Measurements from ENCODE around the gene VWA8. TPM values are rescaled to one million over a fixed set of nuclear protein-coding genes. Genes with fewer than 3 reads are reported as not detected.

Gene VWA8
- polyA plus RNA-seq, 3 donors: 2.0 to 4.4 (median 3.4) TPM

- H3K9ac ChIP-seq (ENCODE audit: insufficient read depth, low read length, poor library complexity, severe bottlenecking): no peak overlapping the region
- no peaks in the 10 kb centered on the region for H3K9me3 ChIP-seq (replicated peaks in 1 of 2; ENCODE audit: control insufficient read depth in 1 of 2, insufficient read depth in 1 of 2, low read length in 2 of 2)
- H4K20me1 ChIP-seq (ENCODE audit: insufficient read depth, low read length): no peaks in the 10 kb centered on the region
- Mint-ChIP-seq H3K4me1 (peaks cover 2% of the 10 kb centered on the region), H3K4me3 (no peak overlapping the region), H3K27ac (peak overlapping the region in 1 of 7 donors; percentile 14), H3K27me3 (ENCODE audit: low read depth in 3 of 3) (peaks cover 0 to 3% (median 0%) of the 10 kb centered on the region in 3 donors), H3K9me3 (peaks cover 2 to 10% (median 6%) of the 10 kb centered on the region in 7 donors), H3K36me3 (peaks cover 9 to 11% of the 10 kb centered on the region in 2 donors)
- no CpG with 5 or more reads among the region's 2 CpGs for WGBS (ENCODE audit: insufficient coverage)
- H3K4me2 ChIP-seq (replicated peaks; ENCODE audit: extremely low read depth, low read length, poor library complexity, severe bottlenecking): no peak overlapping the region
- DNase-seq: no peak
- no peaks in the 10 kb centered on the region for H3K79me2 ChIP-seq (ENCODE audit: insufficient read depth, low read length)
- no peaks in the 10 kb centered on the region for H3K4me1 ChIP-seq (ENCODE audit: control insufficient read depth in 1 of 2, insufficient read depth in 2 of 2, low read length in 2 of 2)
- peaks cover 0 to 9% of the 10 kb centered on the region in 2 donors for H3K36me3 ChIP-seq (replicated peaks in 1 of 2; ENCODE audit: control insufficient read depth in 1 of 2, insufficient read depth in 2 of 2, low read length in 2 of 2)
- no peak overlapping the region for H2AFZ ChIP-seq (ENCODE audit: insufficient read depth, low read depth, low read length, poor library complexity, severe bottlenecking)
- intact Hi-C loops (cut with micrococcal nuclease): no loop called here
- TF ChIP-seq CTCF (IDR thresholded peaks at IDR 0.05): no peak
- H3K27ac ChIP-seq (ENCODE audit: low read depth in 1 of 2, low read length in 2 of 2): no peak overlapping the region
- H3K4me3 ChIP-seq (replicated peaks in 1 of 3; ENCODE audit: low read depth in 2 of 3, low read length in 3 of 3): no peak overlapping the region
- no peaks in the 10 kb centered on the region for H3K27me3 ChIP-seq (ENCODE audit: control insufficient read depth in 2 of 2, insufficient read depth in 2 of 2, low read length in 2 of 2)
Measured at GRCh38 chr13:41848435-41849255, 112.3 kb downstream of the VWA8 start.

DNA sequence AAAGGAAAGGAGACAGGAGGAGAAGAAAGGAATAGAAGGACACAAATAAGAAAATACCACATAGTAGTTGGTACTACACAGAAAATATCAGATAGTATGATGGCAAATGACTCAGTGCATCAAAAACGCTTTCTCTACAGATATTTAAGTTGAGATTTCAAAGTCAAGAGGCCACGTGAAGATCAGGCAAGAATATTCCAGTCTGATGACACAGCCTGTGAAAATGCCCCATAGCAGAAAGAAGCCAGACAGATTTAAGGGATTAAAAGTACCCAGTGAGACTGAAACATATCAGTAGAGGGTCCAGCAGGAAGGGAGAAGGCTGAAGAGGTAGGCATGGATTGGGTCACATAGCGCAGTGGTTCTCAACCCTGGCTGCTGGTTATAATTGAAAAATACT, 113.7 kb downstream of the VWA8 start:
- Histone ChIP-seq H4K20me1 (ENCODE audit: insufficient read depth, low read length) (no peaks in the 10 kb centered on the region), H2AFZ (ENCODE audit: insufficient read depth, low read depth, low read length, poor library complexity, severe bottlenecking) (no peak overlapping the region), H3K4me3 (replicated peaks in 1 of 3; ENCODE audit: low read depth in 2 of 3, low read length in 3 of 3) (no peak overlapping the region), H3K27ac (ENCODE audit: low read depth in 1 of 2, low read length in 2 of 2) (no peak overlapping the region), H3K36me3 (replicated peaks in 1 of 2; ENCODE audit: control insufficient read depth in 1 of 2, insufficient read depth in 2 of 2, low read length in 2 of 2) (no peaks in the 10 kb centered on the region), H3K4me1 (ENCODE audit: control insufficient read depth in 1 of 2, insufficient read depth in 2 of 2, low read length in 2 of 2) (peaks cover 6 to 7% of the 10 kb centered on the region in 2 donors), H3K9me3 (replicated peaks in 1 of 2; ENCODE audit: control insufficient read depth in 1 of 2, insufficient read depth in 1 of 2, low read length in 2 of 2) (no peaks in the 10 kb centered on the region), H3K27me3 (ENCODE audit: control insufficient read depth in 2 of 2, insufficient read depth in 2 of 2, low read length in 2 of 2) (no peaks in the 10 kb centered on the region), H3K79me2 (ENCODE audit: insufficient read depth, low read length) (no peaks in the 10 kb centered on the region), H3K4me2 (replicated peaks; ENCODE audit: extremely low read depth, low read length, poor library complexity, severe bottlenecking) (no peak overlapping the region), H3K9ac (ENCODE audit: insufficient read depth, low read length, poor library complexity, severe bottlenecking) (no peak overlapping the region)
- Mint-ChIP-seq H3K36me3 (peaks cover 4 to 5% of the 10 kb centered on the region in 2 donors), H3K27me3 (ENCODE audit: low read depth in 3 of 3) (peaks cover 0 to 3% (median 0%) of the 10 kb centered on the region in 3 donors), H3K4me3 (no peak overlapping the region), H3K27ac (no peak overlapping the region), H3K4me1 (peaks cover 14% of the 10 kb centered on the region), H3K9me3 (peaks cover 0 to 8% (median 4%) of the 10 kb centered on the region in 7 donors)
- intact Hi-C loops (cut with micrococcal nuclease): no loop called here
- no peak for TF ChIP-seq CTCF (IDR thresholded peaks at IDR 0.05)
- WGBS (ENCODE audit: insufficient coverage): 88% methylated on average over 1 of the region's 3 CpGs
- no peak for DNase-seq
